Measurements from ENCODE around the gene PCTP. TPM values are rescaled to one million over a fixed set of nuclear protein-coding genes. Genes with fewer than 3 reads are reported as not detected.

PCTP gene
- total RNA-seq, 4 donors from 2014 or later = 10.1 to 41.7 (median 13.3) TPM

DNA sequence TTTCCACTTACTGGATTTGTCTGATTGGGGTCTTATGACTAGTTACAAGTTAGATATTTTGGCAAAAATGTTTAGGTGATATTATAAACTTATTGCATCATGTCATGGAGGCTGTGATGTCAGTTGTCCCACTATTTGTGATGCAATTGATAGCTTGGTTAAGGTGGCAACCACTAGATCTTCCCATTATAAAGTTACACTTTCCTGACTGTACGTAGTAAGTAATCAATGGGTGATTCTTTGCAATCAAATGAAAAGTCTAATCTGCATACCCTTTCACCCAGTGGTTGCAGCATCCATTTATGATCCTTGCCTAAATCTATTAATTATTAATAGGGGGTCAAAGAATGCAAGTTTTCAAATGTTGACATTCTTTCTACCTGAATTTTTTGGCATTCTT lies 4.4 kb upstream of the PCTP start:
- Histone ChIP-seq H3K4me1 (peaks cover 10 to 12% of the 10 kb centered on the region in 2 donors), H3K36me3 (no peaks in the 10 kb centered on the region), H3K4me3 (no peak overlapping the region), H3K27ac (no peak overlapping the region), H3K27me3 (no peaks in the 10 kb centered on the region), H3K9me3 (no peaks in the 10 kb centered on the region)
- DNase-seq (no peak), ATAC-seq (no peak)
- intact Hi-C loops (cut with DNase I; ENCODE audit: low total_unique reads) = no loop called here
- in situ Hi-C loops (cut with MboI; ENCODE audit: low sequenced_read_pairs in 4 of 4) = no loop called here
- TF ChIP-seq POLR2A (IDR thresholded peaks at IDR 0.05) = no peak
- TF ChIP-seq, protein P1, sequence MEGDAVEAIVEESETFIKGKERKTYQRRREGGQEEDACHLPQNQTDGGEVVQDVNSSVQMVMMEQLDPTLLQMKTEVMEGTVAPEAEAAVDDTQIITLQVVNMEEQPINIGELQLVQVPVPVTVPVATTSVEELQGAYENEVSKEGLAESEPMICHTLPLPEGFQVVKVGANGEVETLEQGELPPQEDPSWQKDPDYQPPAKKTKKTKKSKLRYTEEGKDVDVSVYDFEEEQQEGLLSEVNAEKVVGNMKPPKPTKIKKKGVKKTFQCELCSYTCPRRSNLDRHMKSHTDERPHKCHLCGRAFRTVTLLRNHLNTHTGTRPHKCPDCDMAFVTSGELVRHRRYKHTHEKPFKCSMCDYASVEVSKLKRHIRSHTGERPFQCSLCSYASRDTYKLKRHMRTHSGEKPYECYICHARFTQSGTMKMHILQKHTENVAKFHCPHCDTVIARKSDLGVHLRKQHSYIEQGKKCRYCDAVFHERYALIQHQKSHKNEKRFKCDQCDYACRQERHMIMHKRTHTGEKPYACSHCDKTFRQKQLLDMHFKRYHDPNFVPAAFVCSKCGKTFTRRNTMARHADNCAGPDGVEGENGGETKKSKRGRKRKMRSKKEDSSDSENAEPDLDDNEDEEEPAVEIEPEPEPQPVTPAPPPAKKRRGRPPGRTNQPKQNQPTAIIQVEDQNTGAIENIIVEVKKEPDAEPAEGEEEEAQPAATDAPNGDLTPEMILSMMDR (IDR thresholded peaks at IDR 0.05 in 4 of 5, conservative IDR thresholded peaks at IDR 0.05 in 1 of 5) = no peak

DNA sequence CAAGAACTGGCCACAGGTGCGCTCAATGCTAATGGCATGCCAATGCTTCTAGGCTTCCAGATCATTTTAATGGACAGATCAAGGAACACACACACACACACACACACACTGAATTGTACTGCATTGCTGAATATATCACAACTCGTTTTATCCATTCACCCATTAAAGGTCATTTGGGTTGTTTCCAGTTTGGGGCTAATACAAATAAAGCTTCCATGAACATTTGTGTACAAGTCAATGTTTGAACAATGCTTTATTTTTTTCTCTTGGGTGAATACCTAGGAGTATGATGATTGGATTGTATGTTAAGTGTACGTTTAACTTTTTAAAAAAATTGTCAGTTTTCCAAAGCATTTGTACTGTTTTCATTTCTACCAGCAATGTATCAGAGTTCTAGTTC lies 3.6 kb upstream of the PCTP start:
- no peaks in the 10 kb centered on the region for H3K36me3 ChIP-seq
- DNase-seq (no peak), ATAC-seq (no peak)
- TF ChIP-seq POLR2A (IDR thresholded peaks at IDR 0.05) = no peak
- TF ChIP-seq, protein P1 (IDR thresholded peaks at IDR 0.05 in 4 of 5, conservative IDR thresholded peaks at IDR 0.05 in 1 of 5) = no peak
- intact Hi-C loops (cut with DNase I; ENCODE audit: low total_unique reads) (no loop called here), in situ Hi-C loops (cut with MboI; ENCODE audit: low sequenced_read_pairs in 4 of 4) (no loop called here)
- peaks cover 10% of the 10 kb centered on the region in 2 donors for H3K4me1 ChIP-seq
- no peaks in the 10 kb centered on the region for H3K9me3 ChIP-seq
- no peak overlapping the region for H3K27ac ChIP-seq
- H3K4me3 ChIP-seq = no peak overlapping the region
- H3K27me3 ChIP-seq = no peaks in the 10 kb centered on the region

DNA sequence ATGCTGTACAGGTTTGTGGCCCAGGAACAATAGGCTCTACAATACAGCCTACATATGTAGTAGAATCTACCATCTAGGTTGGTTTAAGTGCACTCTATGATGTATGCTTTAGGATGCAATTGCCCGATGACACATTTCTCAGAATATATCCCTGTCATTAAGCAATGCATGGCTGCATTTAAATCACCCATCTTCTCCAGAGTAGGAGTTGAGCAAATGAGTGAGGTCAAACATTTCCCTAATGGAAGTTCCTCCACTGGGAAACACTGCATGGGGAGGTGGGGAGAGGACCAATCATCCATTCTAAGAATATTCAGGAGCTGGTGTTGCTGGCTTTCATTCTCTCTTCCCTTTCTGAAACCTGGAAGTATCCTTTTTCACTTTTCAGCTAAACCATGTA lies 2.0 kb upstream of the PCTP start:
- TF ChIP-seq, protein P1 (IDR thresholded peaks at IDR 0.05 in 4 of 5, conservative IDR thresholded peaks at IDR 0.05 in 1 of 5) = no peak
- no peak for TF ChIP-seq POLR2A (IDR thresholded peaks at IDR 0.05)

DNA sequence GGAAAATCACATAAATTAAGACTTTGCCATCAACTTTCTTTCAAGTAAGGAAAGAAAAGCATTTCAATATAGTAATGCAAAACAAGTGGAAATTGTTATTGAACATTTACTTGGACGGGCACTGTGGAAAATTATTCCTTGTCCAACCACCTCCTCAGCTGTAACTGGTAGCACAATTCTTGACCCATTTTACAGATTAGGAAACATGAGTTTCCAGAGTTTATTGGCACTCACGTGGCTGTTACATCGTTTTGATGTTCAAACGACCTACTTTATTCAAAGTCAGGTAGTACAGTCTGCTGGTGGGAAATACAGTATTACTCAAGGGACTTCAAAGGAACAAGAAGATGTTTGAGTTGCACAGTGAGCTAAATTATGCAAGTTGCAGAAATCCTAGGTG lies 866 bp upstream of the PCTP start:
- H3K4me3 ChIP-seq = no peak overlapping the region
- intact Hi-C loops (cut with DNase I; ENCODE audit: low total_unique reads) = no loop called here
- in situ Hi-C loops (cut with MboI; ENCODE audit: low sequenced_read_pairs in 4 of 4) = no loop called here
- no peaks in the 10 kb centered on the region for H3K27me3 ChIP-seq
- H3K27ac ChIP-seq = peak overlapping the region in 2 of 4 donors; percentile 85 to 89
- peaks cover 0 to 8% of the 10 kb centered on the region in 2 donors for H3K36me3 ChIP-seq
- no peaks in the 10 kb centered on the region for H3K9me3 ChIP-seq
- no peak for TF ChIP-seq POLR2A (IDR thresholded peaks at IDR 0.05)
- TF ChIP-seq, protein P1 (IDR thresholded peaks at IDR 0.05 in 4 of 5, conservative IDR thresholded peaks at IDR 0.05 in 1 of 5) = no peak
- no peak for ATAC-seq
- DNase-seq = no peak
- peaks cover 6 to 14% of the 10 kb centered on the region in 2 donors for H3K4me1 ChIP-seq

More for the DNA sequence above, 2.0 kb upstream of the PCTP start:
- Histone ChIP-seq H3K4me3 (no peak overlapping the region), H3K36me3 (peaks cover 0 to 5% of the 10 kb centered on the region in 2 donors), H3K27ac (no peak overlapping the region), H3K27me3 (no peaks in the 10 kb centered on the region), H3K4me1 (peaks cover 6 to 14% of the 10 kb centered on the region in 2 donors), H3K9me3 (no peaks in the 10 kb centered on the region)
- ATAC-seq (no peak), DNase-seq (no peak)
- in situ Hi-C loops (cut with MboI; ENCODE audit: low sequenced_read_pairs in 4 of 4) (no loop called here), intact Hi-C loops (cut with DNase I; ENCODE audit: low total_unique reads) (no loop called here)

DNA sequence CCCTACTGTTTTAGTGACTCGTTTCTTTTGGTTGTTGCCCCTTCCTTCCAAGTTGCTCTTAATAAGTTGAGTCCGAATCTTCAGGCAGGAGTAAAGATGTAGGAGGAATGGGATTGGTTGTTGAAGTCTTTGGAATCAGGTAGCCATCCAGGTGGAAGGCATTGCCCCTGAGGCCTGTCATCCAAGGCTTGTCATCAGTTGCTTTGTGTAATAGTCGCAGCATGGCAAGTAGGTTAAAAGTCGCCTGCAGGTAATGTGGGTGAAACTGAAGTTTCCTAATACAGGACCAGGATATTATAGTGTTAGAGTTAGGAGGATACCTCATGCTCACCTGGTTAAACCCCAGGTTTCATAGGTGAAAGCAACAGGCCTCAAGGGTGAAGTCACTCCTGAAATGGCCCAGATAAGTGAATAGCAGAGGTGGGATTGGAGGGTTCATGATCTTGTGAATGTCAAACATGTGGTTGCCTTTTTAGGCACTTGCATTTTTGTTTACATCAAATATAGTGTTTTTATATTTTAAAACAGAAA lies 934 bp downstream of the PCTP start:
- TF ChIP-seq POLR2A (IDR thresholded peaks at IDR 0.05) = no peak
- TF ChIP-seq, protein P1 (IDR thresholded peaks at IDR 0.05 in 4 of 5, conservative IDR thresholded peaks at IDR 0.05 in 1 of 5) = no peak
- in situ Hi-C loops (cut with MboI; ENCODE audit: low sequenced_read_pairs in 4 of 4) (no loop called here), intact Hi-C loops (cut with DNase I; ENCODE audit: low total_unique reads) (no loop called here)
- DNase-seq (no peak), ATAC-seq (no peak)
- Histone ChIP-seq H3K36me3 (peaks cover 0 to 8% of the 10 kb centered on the region in 2 donors), H3K4me3 (peak overlapping the region; percentile 79 to 95 (median 81)), H3K27me3 (no peaks in the 10 kb centered on the region), H3K9me3 (no peaks in the 10 kb centered on the region), H3K4me1 (peaks cover 6 to 14% of the 10 kb centered on the region in 2 donors), H3K27ac (peak overlapping the region; percentile 84 to 92 (median 87))

Data from gastrocnemius medialis (tissue), 4 donors.